ENCODE results near the gene RCSD1. TPM values are rescaled to one million over a fixed set of nuclear protein-coding genes. Genes with fewer than 3 reads are reported as not detected.
"Not testable (repeated sequence)": the region's sequence is repeated elsewhere in the genome, so short reads cannot be mapped to it uniquely, and the experiment has no call there.

Gene RCSD1
- polyA plus RNA-seq, 2 donors = 1.5 to 1.7 TPM

GRCh38 chr1:167594822-167595221, 35.2 kb upstream of the RCSD1 start:
- H3K27ac ChIP-seq (ENCODE audit: low read depth in 2 of 2, low read length in 1 of 2) = no peak overlapping the region
- peaks cover 0 to 2% of the 10 kb centered on the region in 2 donors for H3K27me3 ChIP-seq (ENCODE audit: control insufficient read depth in 1 of 2, insufficient read depth in 2 of 2, low read length in 2 of 2)
- no peak overlapping the region for H3K4me3 ChIP-seq (ENCODE audit: low read depth in 1 of 2, low read length in 2 of 2)
- no peaks in the 10 kb centered on the region for H3K9me3 ChIP-seq (ENCODE audit: control insufficient read depth in 2 of 2, insufficient read depth in 1 of 2, low read depth in 1 of 2, low read length in 1 of 2)
- H3K36me3 ChIP-seq (ENCODE audit: control insufficient read depth in 2 of 2, insufficient read depth in 2 of 2, low read length in 1 of 2) = no peaks in the 10 kb centered on the region
- H3K4me1 ChIP-seq (ENCODE audit: control insufficient read depth in 2 of 2, insufficient read depth in 2 of 2, low read length in 1 of 2) = no peaks in the 10 kb centered on the region
- WGBS, 2 donors = 42 to 57% methylated on average over 6 of the region's 6 CpGs

DNA sequence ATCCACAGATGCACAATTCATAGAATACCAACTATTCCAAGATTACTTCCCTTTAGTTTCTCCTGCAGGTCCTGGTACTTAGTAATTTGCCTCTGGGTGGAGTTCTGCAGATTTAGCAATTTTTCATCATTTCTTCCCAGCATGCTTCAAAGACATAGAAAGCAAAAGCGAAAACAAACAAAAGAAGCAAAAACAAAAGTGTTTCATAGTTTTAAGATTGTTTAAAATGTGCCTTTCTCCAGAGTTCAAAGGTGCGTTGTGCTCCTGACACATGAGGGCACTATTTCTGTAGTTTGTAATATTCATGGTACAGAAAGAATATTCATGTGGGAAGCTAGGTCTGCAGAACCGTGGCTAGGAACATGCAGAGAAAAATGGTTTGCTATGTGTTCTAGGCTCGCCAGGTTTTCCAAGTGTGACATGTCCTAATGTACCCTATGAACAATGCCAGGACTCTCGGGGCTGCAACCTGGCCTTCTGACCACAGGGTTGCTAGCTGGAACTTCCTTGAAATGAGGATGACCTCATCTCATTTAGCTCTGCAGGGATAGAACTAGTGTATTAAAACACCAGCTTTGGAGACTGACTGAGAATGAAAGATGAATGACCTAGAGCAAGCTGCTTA, 30.0 kb upstream of the RCSD1 start:
- Histone ChIP-seq H3K27me3 (ENCODE audit: control insufficient read depth in 1 of 2, insufficient read depth in 2 of 2, low read length in 2 of 2) (no peaks in the 10 kb centered on the region), H3K4me1 (ENCODE audit: control insufficient read depth in 2 of 2, insufficient read depth in 2 of 2, low read length in 1 of 2) (peaks cover 0 to 2% of the 10 kb centered on the region in 2 donors), H3K27ac (ENCODE audit: low read depth in 2 of 2, low read length in 1 of 2) (no peak overlapping the region), H3K4me3 (ENCODE audit: low read depth in 1 of 2, low read length in 2 of 2) (no peak overlapping the region), H3K36me3 (ENCODE audit: control insufficient read depth in 2 of 2, insufficient read depth in 2 of 2, low read length in 1 of 2) (peaks cover 0 to 3% of the 10 kb centered on the region in 2 donors), H3K9me3 (ENCODE audit: control insufficient read depth in 2 of 2, insufficient read depth in 1 of 2, low read depth in 1 of 2, low read length in 1 of 2) (no peaks in the 10 kb centered on the region)
- 11 to 15% methylated on average over 5 of the region's 5 CpGs for WGBS, 2 donors

DNA sequence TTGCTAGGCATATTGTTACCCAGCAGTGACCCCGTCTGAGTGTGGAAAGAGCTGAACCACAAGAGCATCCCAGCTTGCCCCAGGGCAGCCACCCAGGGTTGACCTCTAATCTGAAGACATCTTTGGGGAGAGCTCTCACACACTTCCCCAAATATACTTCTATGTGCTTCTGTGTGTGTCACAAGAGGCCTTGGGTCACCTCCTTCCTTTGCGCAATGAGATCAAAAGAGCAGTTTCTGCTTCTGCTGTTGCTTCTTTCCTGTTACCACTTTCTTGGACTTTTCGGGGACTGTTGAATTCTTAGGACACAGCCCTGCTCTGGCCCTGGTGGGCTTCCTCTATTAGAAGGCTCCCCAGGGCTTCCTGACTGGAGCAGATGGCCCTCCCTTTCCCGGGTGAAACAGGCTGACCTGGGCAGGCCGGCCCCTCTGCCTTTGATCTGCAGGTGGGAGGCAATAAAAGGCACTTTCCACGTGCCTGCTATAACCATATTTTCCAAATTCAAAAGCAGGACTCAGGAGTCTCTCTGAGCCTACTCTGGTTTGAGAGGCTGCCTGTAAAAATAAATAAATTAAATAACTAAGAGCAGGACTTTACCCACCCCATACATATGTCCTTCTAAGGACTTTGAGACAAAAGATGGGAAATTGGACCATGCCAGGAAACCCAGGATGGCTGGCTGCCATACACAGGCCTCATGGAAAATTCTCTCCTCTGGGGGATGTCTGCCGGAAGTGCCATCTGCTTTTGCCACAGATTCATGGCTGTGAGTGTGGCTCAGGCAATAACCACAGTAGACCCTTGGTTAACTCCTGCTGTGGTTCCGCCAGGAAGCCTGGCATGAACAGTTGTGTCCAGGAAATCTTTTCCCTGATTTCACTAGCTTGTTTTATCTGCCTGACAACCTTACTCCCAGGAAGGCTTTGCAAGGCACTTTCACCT, 28.3 kb upstream of the RCSD1 start:
- Histone ChIP-seq H3K4me1 (ENCODE audit: control insufficient read depth in 2 of 2, insufficient read depth in 2 of 2, low read length in 1 of 2) (peaks cover 0 to 2% of the 10 kb centered on the region in 2 donors), H3K27me3 (ENCODE audit: control insufficient read depth in 1 of 2, insufficient read depth in 2 of 2, low read length in 2 of 2) (no peaks in the 10 kb centered on the region), H3K27ac (ENCODE audit: low read depth in 2 of 2, low read length in 1 of 2) (no peak overlapping the region), H3K9me3 (ENCODE audit: control insufficient read depth in 2 of 2, insufficient read depth in 1 of 2, low read depth in 1 of 2, low read length in 1 of 2) (peaks cover 0 to 2% of the 10 kb centered on the region in 2 donors), H3K4me3 (ENCODE audit: low read depth in 1 of 2, low read length in 2 of 2) (no peak overlapping the region), H3K36me3 (ENCODE audit: control insufficient read depth in 2 of 2, insufficient read depth in 2 of 2, low read length in 1 of 2) (peaks cover 0 to 3% of the 10 kb centered on the region in 2 donors)
- 71 to 74% methylated on average over 8 of the region's 8 CpGs for WGBS, 2 donors

GRCh38 chr1:167602840-167603239, 27.2 kb upstream of the RCSD1 start:
- H3K27me3 ChIP-seq (ENCODE audit: control insufficient read depth in 1 of 2, insufficient read depth in 2 of 2, low read length in 2 of 2) = no peaks in the 10 kb centered on the region
- no peak overlapping the region for H3K4me3 ChIP-seq (ENCODE audit: low read depth in 1 of 2, low read length in 2 of 2)
- H3K36me3 ChIP-seq (ENCODE audit: control insufficient read depth in 2 of 2, insufficient read depth in 2 of 2, low read length in 1 of 2) = peaks cover 0 to 3% of the 10 kb centered on the region in 2 donors
- peaks cover 0 to 2% of the 10 kb centered on the region in 2 donors for H3K4me1 ChIP-seq (ENCODE audit: control insufficient read depth in 2 of 2, insufficient read depth in 2 of 2, low read length in 1 of 2)
- 79 to 85% methylated on average over 8 of the region's 8 CpGs for WGBS, 2 donors
- H3K27ac ChIP-seq (ENCODE audit: low read depth in 2 of 2, low read length in 1 of 2) = no peak overlapping the region
- peaks cover 5 to 6% of the 10 kb centered on the region in 2 donors for H3K9me3 ChIP-seq (ENCODE audit: control insufficient read depth in 2 of 2, insufficient read depth in 1 of 2, low read depth in 1 of 2, low read length in 1 of 2)

- Histone ChIP-seq H3K27me3 (ENCODE audit: control insufficient read depth in 1 of 2, insufficient read depth in 2 of 2, low read length in 2 of 2) (no peaks in the 10 kb centered on the region), H3K36me3 (ENCODE audit: control insufficient read depth in 2 of 2, insufficient read depth in 2 of 2, low read length in 1 of 2) (peaks cover 0 to 3% of the 10 kb centered on the region in 2 donors), H3K9me3 (ENCODE audit: control insufficient read depth in 2 of 2, insufficient read depth in 1 of 2, low read depth in 1 of 2, low read length in 1 of 2) (peaks cover 5 to 8% of the 10 kb centered on the region in 2 donors), H3K4me1 (ENCODE audit: control insufficient read depth in 2 of 2, insufficient read depth in 2 of 2, low read length in 1 of 2) (peaks cover 0 to 2% of the 10 kb centered on the region in 2 donors), H3K4me3 (ENCODE audit: low read depth in 1 of 2, low read length in 2 of 2) (no peak overlapping the region), H3K27ac (ENCODE audit: low read depth in 2 of 2, low read length in 1 of 2) (no peak overlapping the region)
- 67 to 82% methylated on average over 3 of the region's 3 CpGs for WGBS, 2 donors
Observed at GRCh38 chr1:167605576-167605975, 24.5 kb upstream of the RCSD1 start.

GRCh38 chr1:167611983-167612382, 18.0 kb upstream of the RCSD1 start:
- H3K4me3 ChIP-seq (ENCODE audit: low read depth in 1 of 2, low read length in 2 of 2) = no peak overlapping the region
- 89 to 91% methylated on average over 1 of the region's 1 CpG for WGBS, 2 donors

DNA sequence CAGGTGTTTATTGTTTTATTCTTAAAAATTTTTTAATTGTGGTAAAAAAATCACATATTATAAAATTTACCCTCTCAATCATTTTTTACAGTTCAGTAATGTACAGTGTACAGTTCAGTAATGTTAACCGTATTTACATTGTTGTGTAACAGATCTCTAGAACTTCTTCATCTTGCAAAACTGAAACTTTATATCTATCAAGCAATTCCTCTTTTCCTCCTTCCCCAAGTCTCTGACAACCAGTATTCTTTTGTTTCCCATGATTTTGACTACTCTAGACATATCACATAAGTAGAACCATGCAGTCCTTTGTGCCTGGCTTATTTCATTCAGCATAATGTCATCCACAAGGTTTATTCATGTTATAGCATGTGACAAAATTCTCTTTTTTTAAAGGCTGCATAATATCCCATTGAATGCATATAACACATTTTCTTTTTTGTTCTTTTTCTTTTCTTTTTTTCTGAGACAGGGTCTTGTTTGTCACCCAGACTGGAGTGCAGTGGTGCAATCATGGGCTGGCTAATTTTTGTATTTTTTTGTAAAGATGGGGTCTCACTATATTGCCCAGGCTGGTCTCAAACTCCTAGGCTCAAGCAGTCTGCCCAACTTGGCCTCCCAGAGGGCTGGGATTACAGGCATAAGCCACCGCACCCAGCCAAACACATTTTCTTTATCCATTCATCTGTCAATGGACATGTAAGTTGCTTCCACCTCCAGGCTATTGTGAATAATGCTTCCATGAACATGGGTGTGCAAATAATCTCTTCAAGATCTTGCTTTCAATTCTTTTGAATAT, 17.2 kb upstream of the RCSD1 start:
- no peaks in the 10 kb centered on the region for H3K27me3 ChIP-seq (ENCODE audit: control insufficient read depth in 1 of 2, insufficient read depth in 2 of 2, low read length in 2 of 2)
- no peaks in the 10 kb centered on the region for H3K36me3 ChIP-seq (ENCODE audit: control insufficient read depth in 2 of 2, insufficient read depth in 2 of 2, low read length in 1 of 2)
- no peak overlapping the region for H3K27ac ChIP-seq (ENCODE audit: low read depth in 2 of 2, low read length in 1 of 2)
- H3K9me3 ChIP-seq (ENCODE audit: control insufficient read depth in 2 of 2, insufficient read depth in 1 of 2, low read depth in 1 of 2, low read length in 1 of 2) = peaks cover 0 to 2% of the 10 kb centered on the region in 2 donors
- 88% methylated on average over 2 of the region's 2 CpGs for WGBS, 2 donors
- H3K4me3 ChIP-seq (ENCODE audit: low read depth in 1 of 2, low read length in 2 of 2) = no peak overlapping the region
- no peaks in the 10 kb centered on the region for H3K4me1 ChIP-seq (ENCODE audit: control insufficient read depth in 2 of 2, insufficient read depth in 2 of 2, low read length in 1 of 2)

More at GRCh38 chr1:167611983-167612382, 18.0 kb upstream of the RCSD1 start:
- Histone ChIP-seq H3K9me3 (ENCODE audit: control insufficient read depth in 2 of 2, insufficient read depth in 1 of 2, low read depth in 1 of 2, low read length in 1 of 2) (peaks cover 2 to 7% of the 10 kb centered on the region in 2 donors), H3K36me3 (ENCODE audit: control insufficient read depth in 2 of 2, insufficient read depth in 2 of 2, low read length in 1 of 2) (no peaks in the 10 kb centered on the region), H3K27ac (ENCODE audit: low read depth in 2 of 2, low read length in 1 of 2) (no peak overlapping the region), H3K4me1 (ENCODE audit: control insufficient read depth in 2 of 2, insufficient read depth in 2 of 2, low read length in 1 of 2) (no peaks in the 10 kb centered on the region), H3K27me3 (ENCODE audit: control insufficient read depth in 1 of 2, insufficient read depth in 2 of 2, low read length in 2 of 2) (no peaks in the 10 kb centered on the region)

DNA sequence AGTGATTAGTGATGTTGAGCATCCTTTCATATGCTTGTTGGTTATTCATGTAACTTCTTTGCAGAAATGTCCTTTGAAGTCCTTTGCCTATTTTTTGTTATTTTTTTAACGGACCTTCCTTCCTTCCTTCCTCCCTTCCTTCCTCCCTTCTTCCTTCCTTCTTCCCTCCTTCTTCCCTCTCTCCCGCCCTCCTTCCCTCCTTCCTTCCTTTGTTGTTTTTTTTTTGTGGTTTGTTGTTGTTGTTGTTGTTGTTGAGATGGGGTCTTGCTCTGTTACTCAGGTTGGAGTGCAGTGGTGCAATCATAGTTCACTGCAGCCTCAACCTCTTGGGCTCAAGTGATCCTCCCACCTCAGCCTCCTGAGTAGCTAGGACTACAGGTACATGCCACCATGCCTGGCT, 16.0 kb upstream of the RCSD1 start:
- not testable (repeated sequence) for H3K27me3 ChIP-seq (ENCODE audit: control insufficient read depth in 1 of 2, insufficient read depth in 2 of 2, low read length in 2 of 2); H3K27ac ChIP-seq (ENCODE audit: low read depth in 2 of 2, low read length in 1 of 2); H3K9me3 ChIP-seq (ENCODE audit: control insufficient read depth in 2 of 2, insufficient read depth in 1 of 2, low read depth in 1 of 2, low read length in 1 of 2); H3K36me3 ChIP-seq (ENCODE audit: control insufficient read depth in 2 of 2, insufficient read depth in 2 of 2, low read length in 1 of 2); H3K4me3 ChIP-seq (ENCODE audit: low read depth in 1 of 2, low read length in 2 of 2); H3K4me1 ChIP-seq (ENCODE audit: control insufficient read depth in 2 of 2, insufficient read depth in 2 of 2, low read length in 1 of 2)
- WGBS, 2 donors = 81 to 87% methylated on average over 2 of the region's 2 CpGs

DNA sequence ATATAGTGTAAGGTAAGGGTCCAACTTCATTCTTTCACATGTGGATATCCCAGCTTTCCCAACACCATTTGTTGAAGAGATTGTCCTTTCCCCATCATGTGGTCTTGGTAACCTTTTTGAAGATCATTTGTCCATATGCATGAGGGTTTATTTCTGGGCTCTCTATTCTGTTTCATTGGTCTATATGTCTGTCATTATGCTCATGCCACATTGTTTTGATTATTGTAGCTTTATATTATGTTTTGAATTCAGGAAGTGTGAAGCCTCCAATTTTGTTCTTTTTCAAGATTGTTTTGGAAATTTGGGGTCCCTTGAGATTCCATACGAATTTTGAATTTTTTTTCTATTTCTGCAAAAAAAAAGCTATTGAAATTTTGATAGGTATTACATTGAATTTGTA, 15.2 kb upstream of the RCSD1 start:
- Histone ChIP-seq H3K9me3 (ENCODE audit: control insufficient read depth in 2 of 2, insufficient read depth in 1 of 2, low read depth in 1 of 2, low read length in 1 of 2) (no peaks in the 10 kb centered on the region), H3K27ac (ENCODE audit: low read depth in 2 of 2, low read length in 1 of 2) (no peak overlapping the region), H3K36me3 (ENCODE audit: control insufficient read depth in 2 of 2, insufficient read depth in 2 of 2, low read length in 1 of 2) (no peaks in the 10 kb centered on the region), H3K4me1 (ENCODE audit: control insufficient read depth in 2 of 2, insufficient read depth in 2 of 2, low read length in 1 of 2) (no peaks in the 10 kb centered on the region), H3K27me3 (ENCODE audit: control insufficient read depth in 1 of 2, insufficient read depth in 2 of 2, low read length in 2 of 2) (no peaks in the 10 kb centered on the region), H3K4me3 (ENCODE audit: low read depth in 1 of 2, low read length in 2 of 2) (no peak overlapping the region)
- WGBS, 2 donors = 82 to 83% methylated on average over 1 of the region's 1 CpG

All from esophagus (tissue), 2 donors.